Astrocyte of the hippocampus (primary cell): ENCODE results near the gene SEMA4A.
"Not testable (repeated sequence)": the region's sequence is repeated elsewhere in the genome, so short reads cannot be mapped to it uniquely, and the experiment has no call there.

ENCODE experiments used
- DNase-seq: peaks from one replicate; pipeline ENCODE4 v3.0.0; 2011; ENCODE audit warnings: low read depth, low spot score

The SEMA4A gene

GRCh38 chr1:156153362-156153761 lies at the start of gene SEMA4A:
TSS of gene SEMA4A (plus strand) at chr1:156153585. CDS start at chr1:156154579, 994 bp downstream.
- no peak for DNase-seq

- DNase-seq, result peak; percentile 87
Observed at GRCh38 chr1:156104065-156104810, 49.1 kb upstream of the SEMA4A start.

GRCh38 chr1:156104861-156105832 lies 48.2 kb upstream of the SEMA4A start:
- DNase-seq, result no peak

GRCh38 chr1:156106624-156107488 lies 46.5 kb upstream of the SEMA4A start:
- peak; percentile 71 for DNase-seq

- no peak for DNase-seq
Observed at GRCh38 chr1:156108057-156108456, 45.3 kb upstream of the SEMA4A start.

- no peak for DNase-seq
Observed at GRCh38 chr1:156108664-156109241, 44.6 kb upstream of the SEMA4A start.

GRCh38 chr1:156110252-156110651 lies 43.1 kb upstream of the SEMA4A start:
- no peak for DNase-seq

- no peak for DNase-seq
Observed at GRCh38 chr1:156111355-156111962, 41.9 kb upstream of the SEMA4A start.

GRCh38 chr1:156112276-156113137 lies 40.9 kb upstream of the SEMA4A start:
- DNase-seq, result peak; percentile 51

- peak; percentile 52 for DNase-seq
Observed at GRCh38 chr1:156113282-156113950, 40.0 kb upstream of the SEMA4A start.

GRCh38 chr1:156114101-156114918 lies 39.1 kb upstream of the SEMA4A start, which contains the start of gene LMNA:
TSS of gene LMNA (plus strand) at chr1:156114711. CDS start at chr1:156114919, 208 bp downstream.
- peak; percentile 97 for DNase-seq

GRCh38 chr1:156114919-156115513 lies 38.4 kb upstream of the SEMA4A start:
- peak; percentile 56 for DNase-seq

GRCh38 chr1:156115514-156116374 lies 37.6 kb upstream of the SEMA4A start:
- DNase-seq, result peak; percentile 82

GRCh38 chr1:156116731-156117130 lies 36.7 kb upstream of the SEMA4A start:
- DNase-seq, result not testable (repeated sequence)

- DNase-seq, result no peak
Observed at GRCh38 chr1:156117414-156118176, 35.8 kb upstream of the SEMA4A start.
